ENCODE data around the gene FAM186B.

Gene FAM186B

DNA sequence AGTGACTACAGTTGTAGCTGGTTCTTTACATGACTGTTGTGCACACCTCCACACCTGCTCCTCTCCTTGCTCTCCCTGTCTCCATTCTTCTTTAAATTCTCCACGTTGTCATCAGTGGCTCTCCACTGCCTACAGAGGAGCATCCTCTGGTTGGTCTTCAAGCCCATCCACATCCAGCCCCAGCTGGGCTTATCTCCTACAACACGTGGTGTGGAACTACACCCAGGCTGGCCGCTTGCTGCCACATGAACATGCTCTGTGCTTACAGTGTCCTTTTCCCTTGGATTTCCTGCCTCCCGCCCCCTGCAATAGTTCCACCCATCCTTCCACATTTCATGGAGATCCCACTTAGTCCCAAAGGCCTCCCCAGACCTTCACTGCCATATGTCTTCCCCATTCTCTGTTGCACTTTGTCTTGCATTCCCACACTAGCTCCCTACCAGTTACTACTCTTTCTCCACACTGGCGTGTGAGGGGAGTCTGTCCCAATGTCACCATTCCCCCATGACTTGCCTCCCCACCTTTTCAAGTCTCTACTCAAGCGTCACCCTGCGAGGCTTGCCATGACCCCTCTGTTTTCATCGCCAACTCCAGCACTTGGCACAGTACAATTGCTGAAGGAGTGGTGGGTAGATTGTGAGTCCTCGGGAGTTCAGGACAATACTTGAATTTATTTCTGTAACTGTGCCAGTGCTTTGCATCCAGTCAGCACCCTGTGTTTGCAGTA lies 27.7 kb downstream of the FAM186B start:
- no peaks in the 10 kb centered on the region for H3K36me3 ChIP-seq (ENCODE audit: control insufficient read depth, insufficient read depth, low read length)

DNA sequence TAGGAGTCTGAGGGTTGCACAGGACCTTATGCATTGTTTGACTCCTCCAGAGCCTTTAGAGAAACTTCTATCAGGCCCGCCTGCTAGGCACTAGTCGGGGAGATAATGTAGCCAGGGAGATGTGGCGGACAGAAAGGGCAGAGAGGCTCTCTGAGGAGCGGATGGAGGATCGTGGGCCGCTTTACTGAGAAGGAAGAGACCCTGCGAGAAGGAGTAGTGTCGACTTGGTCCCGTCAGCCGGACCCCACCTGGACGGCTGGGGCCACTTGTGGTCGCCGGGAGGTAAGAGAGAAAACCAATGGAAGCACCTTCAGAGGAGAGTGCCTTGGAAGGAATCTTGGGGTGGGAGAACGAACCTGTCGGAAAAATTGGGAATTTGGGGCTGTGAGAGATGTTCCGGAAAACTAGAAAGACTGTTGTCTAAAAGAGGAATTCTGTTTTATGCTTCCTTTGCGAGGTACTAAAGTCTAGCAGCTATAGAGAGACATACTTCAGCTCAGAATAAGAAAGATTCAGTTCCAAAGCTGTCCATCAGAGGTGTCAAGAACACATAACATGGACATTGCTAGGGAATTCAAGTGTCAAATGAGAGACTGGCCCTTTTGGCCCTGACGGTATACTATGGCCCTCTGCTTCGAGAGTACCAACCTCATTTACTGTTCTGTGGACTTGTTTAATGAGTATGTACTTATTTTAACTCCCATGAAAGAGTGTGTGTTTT lies 36.8 kb downstream of the FAM186B start:
- peaks cover 6% of the 10 kb centered on the region for H3K36me3 ChIP-seq (ENCODE audit: control insufficient read depth, insufficient read depth, low read length)
- H3K9me3 ChIP-seq (ENCODE audit: control insufficient read depth, insufficient read depth, low read length): no peaks in the 10 kb centered on the region
- H3K9ac ChIP-seq (ENCODE audit: low read depth, low read length): peak overlapping the region; percentile 92
- H3K27me3 ChIP-seq (ENCODE audit: control insufficient read depth, insufficient read depth, low read length): no peaks in the 10 kb centered on the region
- H3K4me3 ChIP-seq (ENCODE audit: low read depth, low read length): peak overlapping the region; percentile 97
- peaks cover 4% of the 10 kb centered on the region for H3K4me1 ChIP-seq (ENCODE audit: control insufficient read depth, insufficient read depth, low read length)

More for the DNA sequence above, 27.7 kb downstream of the FAM186B start:
- no peak overlapping the region for H3K9ac ChIP-seq (ENCODE audit: low read depth, low read length)
- H3K9me3 ChIP-seq (ENCODE audit: control insufficient read depth, insufficient read depth, low read length): no peaks in the 10 kb centered on the region
- peaks cover 7% of the 10 kb centered on the region for H3K4me1 ChIP-seq (ENCODE audit: control insufficient read depth, insufficient read depth, low read length)
- no peaks in the 10 kb centered on the region for H3K27me3 ChIP-seq (ENCODE audit: control insufficient read depth, insufficient read depth, low read length)
- no peak overlapping the region for H3K4me3 ChIP-seq (ENCODE audit: low read depth, low read length)

DNA sequence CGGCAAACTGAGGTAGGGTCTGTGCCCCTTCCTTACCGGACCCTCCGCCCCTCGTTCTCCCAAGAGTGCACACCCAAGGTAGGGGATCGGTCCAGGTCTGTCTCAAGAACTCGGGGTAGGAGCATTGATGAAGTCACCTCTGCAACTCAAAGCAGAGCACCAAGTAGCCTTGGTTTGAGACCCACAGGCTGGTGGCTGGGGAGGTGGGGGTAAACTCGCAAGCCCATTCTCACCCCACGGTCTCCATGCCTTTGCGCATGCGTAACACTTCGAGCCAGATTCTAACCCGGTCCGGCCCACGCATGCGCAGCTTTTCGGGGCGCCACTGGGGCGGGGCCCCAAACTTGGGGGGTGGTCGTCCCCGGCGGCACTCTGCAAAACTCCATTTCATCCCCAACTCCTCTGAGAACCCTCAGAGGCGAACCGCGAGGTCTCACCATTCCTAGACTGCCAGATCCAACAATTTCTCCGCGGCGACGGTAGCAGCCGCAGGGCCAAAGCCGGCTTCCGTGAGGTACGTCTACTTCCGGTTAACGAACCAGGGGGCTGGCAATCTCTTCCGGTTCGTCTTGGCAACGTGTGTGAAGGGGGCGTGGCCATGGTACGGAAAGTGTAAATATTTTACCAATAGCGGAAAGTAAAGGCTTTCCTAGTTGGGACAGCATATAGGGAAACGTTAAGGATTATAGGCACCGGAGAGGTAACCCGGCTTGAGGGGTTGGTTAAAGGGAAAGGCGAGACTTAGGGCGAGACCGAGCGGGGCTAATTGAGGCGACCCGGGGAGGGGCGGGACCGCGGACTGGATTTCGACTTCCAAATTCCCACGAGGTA lies 37.6 kb downstream of the FAM186B start, which contains the start of gene MCRS1:
Gene MCRS1, minus strand, starts transcription at position 532 of the 831 bp plus-strand sequence. CDS start 1,411 bp downstream, outside the sequence.
- H3K27me3 ChIP-seq (ENCODE audit: control insufficient read depth, insufficient read depth, low read length): no peaks in the 10 kb centered on the region
- peaks cover 4% of the 10 kb centered on the region for H3K4me1 ChIP-seq (ENCODE audit: control insufficient read depth, insufficient read depth, low read length)
- H3K9me3 ChIP-seq (ENCODE audit: control insufficient read depth, insufficient read depth, low read length): no peaks in the 10 kb centered on the region
- peak within 1 kb of the TSS; percentile 97 for H3K4me3 ChIP-seq (ENCODE audit: low read depth, low read length)
- H3K9ac ChIP-seq (ENCODE audit: low read depth, low read length): peak within 1 kb of the TSS; percentile 92
- H3K36me3 ChIP-seq (ENCODE audit: control insufficient read depth, insufficient read depth, low read length): peaks cover 12% of the 10 kb centered on the region

DNA sequence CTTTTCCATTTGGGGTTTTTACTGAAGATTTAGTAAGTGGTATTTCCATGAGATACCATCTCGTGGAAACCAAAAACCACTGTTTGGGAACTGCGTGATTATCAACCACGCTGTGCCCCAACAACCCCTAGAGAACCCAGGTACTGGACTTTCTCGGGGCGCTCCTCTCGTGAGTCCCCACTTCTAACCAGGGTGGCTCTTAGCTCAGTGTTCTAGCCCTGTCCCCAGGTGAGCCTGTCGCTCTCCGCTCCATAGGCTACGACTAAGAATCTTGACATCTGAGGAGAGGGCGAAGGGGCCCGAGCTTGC lies 38.2 kb downstream of the FAM186B start:
- peaks cover 4% of the 10 kb centered on the region for H3K4me1 ChIP-seq (ENCODE audit: control insufficient read depth, insufficient read depth, low read length)
- no peaks in the 10 kb centered on the region for H3K27me3 ChIP-seq (ENCODE audit: control insufficient read depth, insufficient read depth, low read length)
- H3K4me3 ChIP-seq (ENCODE audit: low read depth, low read length): peak overlapping the region; percentile 97
- H3K9me3 ChIP-seq (ENCODE audit: control insufficient read depth, insufficient read depth, low read length): no peaks in the 10 kb centered on the region
- peak overlapping the region; percentile 92 for H3K9ac ChIP-seq (ENCODE audit: low read depth, low read length)
- peaks cover 16% of the 10 kb centered on the region for H3K36me3 ChIP-seq (ENCODE audit: control insufficient read depth, insufficient read depth, low read length)

DNA sequence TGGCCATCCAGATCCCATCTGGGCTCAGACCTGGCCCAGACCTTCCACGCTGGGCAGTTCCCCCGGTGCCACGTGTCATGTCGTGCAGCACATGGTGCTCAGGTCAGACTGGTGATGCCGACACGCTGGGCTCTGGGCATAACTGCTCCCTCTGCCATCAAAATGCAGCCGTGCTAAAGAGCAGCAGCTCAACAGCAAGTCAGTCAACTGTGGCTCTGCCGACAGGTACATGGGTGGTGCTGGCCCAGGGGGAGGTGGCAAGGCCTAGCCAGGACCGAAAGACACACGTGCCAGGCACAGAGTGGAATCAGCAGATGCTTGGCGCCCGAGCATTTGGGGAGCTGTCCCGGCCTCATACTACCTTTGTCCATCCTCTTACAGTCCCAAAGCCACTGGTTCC lies 39.1 kb downstream of the FAM186B start:
- no peaks in the 10 kb centered on the region for H3K9me3 ChIP-seq (ENCODE audit: control insufficient read depth, insufficient read depth, low read length)
- H3K9ac ChIP-seq (ENCODE audit: low read depth, low read length): peak overlapping the region; percentile 92
- peaks cover 4% of the 10 kb centered on the region for H3K4me1 ChIP-seq (ENCODE audit: control insufficient read depth, insufficient read depth, low read length)
- H3K27me3 ChIP-seq (ENCODE audit: control insufficient read depth, insufficient read depth, low read length): no peaks in the 10 kb centered on the region
- no peak overlapping the region for H3K4me3 ChIP-seq (ENCODE audit: low read depth, low read length)
- H3K36me3 ChIP-seq (ENCODE audit: control insufficient read depth, insufficient read depth, low read length): peaks cover 20% of the 10 kb centered on the region

DNA sequence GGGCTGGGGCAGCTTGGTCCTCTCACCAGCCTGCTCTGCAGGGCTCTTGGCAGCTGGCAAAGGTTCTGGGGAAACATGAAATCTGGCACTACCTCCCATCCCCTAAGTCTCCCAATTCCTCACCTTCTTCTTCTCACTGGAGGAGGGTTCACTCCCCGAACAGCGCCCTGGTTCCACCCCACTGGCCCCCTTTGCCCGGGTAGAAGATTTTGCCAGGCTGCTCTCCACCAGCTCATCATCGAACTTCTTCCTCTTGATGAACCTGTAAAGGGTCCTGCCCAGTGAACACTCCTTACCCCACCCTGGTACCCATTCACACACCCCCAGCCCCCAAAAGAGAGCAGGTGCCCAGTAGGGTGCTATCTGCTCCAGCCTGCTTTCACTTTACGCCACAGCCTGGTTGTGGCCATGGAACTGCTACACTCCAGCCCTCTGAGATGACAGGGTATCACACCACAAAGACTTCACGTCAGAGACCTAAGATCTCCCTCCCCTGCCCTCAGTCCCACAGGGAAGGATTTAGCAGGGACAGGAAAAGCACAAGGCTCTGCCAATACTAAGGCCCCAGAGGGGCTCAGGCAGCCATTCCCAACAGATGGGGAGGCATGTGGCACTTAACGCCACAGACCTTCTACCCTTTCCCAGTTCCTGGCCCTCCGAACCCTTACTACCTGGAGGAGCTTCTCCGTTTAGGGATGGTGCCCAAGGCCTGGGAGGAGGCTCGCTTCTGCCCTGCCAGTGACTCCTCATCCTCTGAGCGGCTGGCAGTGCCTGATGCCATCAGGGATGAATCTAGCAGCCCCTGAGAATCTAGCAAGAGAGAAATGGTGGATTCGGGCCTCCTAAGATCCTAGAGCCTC lies 39.8 kb downstream of the FAM186B start:
- Histone ChIP-seq H3K27me3 (ENCODE audit: control insufficient read depth, insufficient read depth, low read length) (no peaks in the 10 kb centered on the region), H3K4me1 (ENCODE audit: control insufficient read depth, insufficient read depth, low read length) (peaks cover 4% of the 10 kb centered on the region), H3K4me3 (ENCODE audit: low read depth, low read length) (no peak overlapping the region), H3K9me3 (ENCODE audit: control insufficient read depth, insufficient read depth, low read length) (no peaks in the 10 kb centered on the region), H3K9ac (ENCODE audit: low read depth, low read length) (no peak overlapping the region), H3K36me3 (ENCODE audit: control insufficient read depth, insufficient read depth, low read length) (peaks cover 26% of the 10 kb centered on the region)

DNA sequence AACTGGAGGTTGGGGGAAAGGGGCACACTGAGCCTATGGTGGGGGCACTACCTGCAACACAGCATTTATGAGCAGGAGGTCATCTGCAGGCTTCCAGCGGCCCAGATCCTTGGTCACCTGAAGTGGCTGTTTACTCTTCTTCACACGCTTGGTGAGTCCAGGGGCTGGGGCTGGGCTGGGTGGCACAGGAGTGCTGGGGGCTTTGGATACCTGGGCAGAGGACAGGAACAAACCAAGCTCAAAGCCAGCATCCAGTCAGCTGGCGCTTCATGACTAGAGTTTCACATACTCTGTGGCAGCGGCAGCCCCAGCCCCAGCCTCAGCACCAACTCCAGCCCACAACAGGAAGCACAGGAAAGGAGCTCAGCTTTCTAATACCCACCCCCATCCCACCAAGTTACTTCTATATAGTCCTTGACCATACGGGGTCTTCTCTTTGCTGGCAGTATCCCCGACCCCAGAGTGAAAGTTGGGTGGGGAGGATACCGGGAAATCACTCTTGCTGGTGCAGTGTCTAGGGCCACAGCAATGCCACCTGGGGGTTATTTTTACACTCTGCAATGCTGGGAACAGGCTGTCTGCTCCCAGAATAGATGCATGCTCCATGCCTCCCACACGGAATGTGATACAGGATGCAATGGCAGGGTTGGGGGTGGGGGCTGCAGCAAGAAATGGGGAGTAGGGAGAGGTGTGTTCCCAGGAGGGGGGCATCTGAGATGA lies 40.6 kb downstream of the FAM186B start:
- H3K9ac ChIP-seq (ENCODE audit: low read depth, low read length): no peak overlapping the region
- H3K36me3 ChIP-seq (ENCODE audit: control insufficient read depth, insufficient read depth, low read length): peaks cover 29% of the 10 kb centered on the region
- H3K4me3 ChIP-seq (ENCODE audit: low read depth, low read length): no peak overlapping the region
- H3K4me1 ChIP-seq (ENCODE audit: control insufficient read depth, insufficient read depth, low read length): peaks cover 4% of the 10 kb centered on the region
- H3K27me3 ChIP-seq (ENCODE audit: control insufficient read depth, insufficient read depth, low read length): no peaks in the 10 kb centered on the region
- no peaks in the 10 kb centered on the region for H3K9me3 ChIP-seq (ENCODE audit: control insufficient read depth, insufficient read depth, low read length)

DNA sequence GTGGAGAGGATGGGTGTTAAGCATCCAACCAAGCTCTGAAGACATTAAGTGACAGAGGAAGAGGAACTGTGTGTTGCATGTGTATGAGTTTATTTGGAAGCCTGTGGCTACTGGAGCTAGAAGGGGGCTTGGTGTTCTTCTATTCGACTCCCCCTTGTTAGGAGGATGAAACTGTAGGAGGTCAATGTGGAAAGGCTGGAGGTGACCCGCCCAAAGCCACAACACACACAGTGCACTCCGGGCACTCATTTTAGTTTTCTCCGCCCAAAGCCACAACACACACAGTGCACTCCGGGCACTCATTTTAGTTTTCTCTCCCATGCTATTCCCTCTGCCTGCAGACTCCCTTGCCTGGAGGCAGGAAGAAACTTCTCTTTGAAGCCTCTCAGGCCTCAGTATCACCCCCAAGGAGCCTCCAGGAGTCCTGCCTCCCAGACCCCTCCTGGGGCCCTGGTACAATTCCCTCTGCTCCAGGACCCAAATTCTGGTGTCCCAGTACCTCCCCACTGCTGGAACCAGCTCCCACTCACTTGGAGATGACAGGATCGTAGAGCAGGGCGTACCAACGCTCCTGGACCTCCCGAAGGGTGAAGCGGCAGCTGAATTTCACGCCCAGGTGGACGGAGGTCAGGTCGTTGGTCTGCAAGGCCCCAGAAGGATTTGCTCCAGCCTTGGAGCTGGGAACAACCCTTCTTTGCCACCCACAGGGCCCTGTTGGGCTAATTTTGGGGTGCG lies 41.3 kb downstream of the FAM186B start:
- Histone ChIP-seq H3K36me3 (ENCODE audit: control insufficient read depth, insufficient read depth, low read length) (peaks cover 36% of the 10 kb centered on the region), H3K9me3 (ENCODE audit: control insufficient read depth, insufficient read depth, low read length) (no peaks in the 10 kb centered on the region), H3K4me1 (ENCODE audit: control insufficient read depth, insufficient read depth, low read length) (peaks cover 4% of the 10 kb centered on the region), H3K9ac (ENCODE audit: low read depth, low read length) (no peak overlapping the region), H3K27me3 (ENCODE audit: control insufficient read depth, insufficient read depth, low read length) (no peaks in the 10 kb centered on the region), H3K4me3 (ENCODE audit: low read depth, low read length) (no peak overlapping the region)

DNA sequence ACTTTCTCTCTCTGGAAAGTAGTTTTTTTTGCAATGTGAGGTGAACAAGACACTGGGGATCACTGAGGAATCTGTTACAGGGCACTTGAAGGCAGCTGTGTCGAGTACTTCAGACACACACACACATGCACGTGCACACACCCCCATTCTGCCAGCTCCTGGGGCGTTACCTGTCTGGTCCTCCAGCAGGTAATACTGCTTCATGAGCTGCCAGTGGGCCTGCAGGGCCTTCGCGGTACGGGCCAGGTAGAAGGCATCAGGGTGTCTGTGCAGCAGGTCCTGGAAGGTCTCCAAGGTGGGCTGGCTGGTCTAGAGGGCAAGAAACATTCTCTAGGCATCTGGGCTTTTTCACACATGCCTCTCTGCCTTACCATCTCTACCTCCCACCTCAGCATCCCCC lies 42.6 kb downstream of the FAM186B start:
- H3K9ac ChIP-seq (ENCODE audit: low read depth, low read length): no peak overlapping the region
- H3K36me3 ChIP-seq (ENCODE audit: control insufficient read depth, insufficient read depth, low read length): peaks cover 47% of the 10 kb centered on the region
- peaks cover 4% of the 10 kb centered on the region for H3K4me1 ChIP-seq (ENCODE audit: control insufficient read depth, insufficient read depth, low read length)
- H3K9me3 ChIP-seq (ENCODE audit: control insufficient read depth, insufficient read depth, low read length): no peaks in the 10 kb centered on the region
- H3K27me3 ChIP-seq (ENCODE audit: control insufficient read depth, insufficient read depth, low read length): no peaks in the 10 kb centered on the region
- H3K4me3 ChIP-seq (ENCODE audit: low read depth, low read length): no peak overlapping the region

DNA sequence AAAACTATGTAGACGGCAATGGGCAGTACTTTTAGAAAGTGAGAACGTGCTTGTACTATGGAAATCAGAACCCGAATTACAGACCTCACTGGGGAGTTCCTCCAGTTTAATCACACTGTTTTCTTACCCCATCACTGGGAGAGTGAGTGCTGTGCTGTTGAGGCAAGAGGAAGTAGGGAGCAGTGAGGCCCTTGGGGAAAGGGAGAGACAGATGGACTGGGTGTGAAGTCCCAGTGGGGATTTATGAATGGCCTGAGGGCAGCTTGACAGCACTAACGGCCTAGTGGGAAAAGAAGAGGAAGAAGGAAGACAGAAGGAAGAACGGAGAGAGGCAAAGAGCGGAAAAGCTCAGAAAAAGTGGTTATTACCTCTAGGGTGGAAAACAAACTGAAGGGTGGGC lies 43.2 kb downstream of the FAM186B start:
- Histone ChIP-seq H3K27me3 (ENCODE audit: control insufficient read depth, insufficient read depth, low read length) (no peaks in the 10 kb centered on the region), H3K36me3 (ENCODE audit: control insufficient read depth, insufficient read depth, low read length) (peaks cover 47% of the 10 kb centered on the region), H3K9ac (ENCODE audit: low read depth, low read length) (no peak overlapping the region), H3K4me1 (ENCODE audit: control insufficient read depth, insufficient read depth, low read length) (peaks cover 4% of the 10 kb centered on the region), H3K9me3 (ENCODE audit: control insufficient read depth, insufficient read depth, low read length) (no peaks in the 10 kb centered on the region), H3K4me3 (ENCODE audit: low read depth, low read length) (no peak overlapping the region)

Measured in iPS-15b (cell line).